Central memory CD8-positive, alpha-beta T cell (primary cell): ENCODE data around the gene REC8.

Experiments
- ATAC-seq: fragments of 150-1000 bp; cut with Tn5 transposase; replicated peaks from 2 replicates; pipeline ENCODE4 v1.10.0; 2022; ENCODE audit warnings: mild to moderate bottlenecking, moderate FRiP score, moderate number of reproducible peaks; ENCODE audit not compliant: poor library complexity, severe bottlenecking; ENCODE audit errors: extremely low read depth
- DNase-seq, 2 donors: peaks; one replicate each; pipeline ENCODE4 v3.0.0; 2021; ENCODE audit warnings: low spot score in 2 of 2
- H3K27ac Mint-ChIP-seq: one replicate; pipeline ENCODE4 v1.8.0; 2022; ENCODE audit warnings: low read depth, mild to moderate bottlenecking, moderate library complexity, mixed read lengths
- H3K27me3 Mint-ChIP-seq: one replicate; pipeline ENCODE4 v1.8.0; 2022; ENCODE audit warnings: mixed read lengths
- H3K36me3 Mint-ChIP-seq: one replicate; pipeline ENCODE4 v1.8.0; 2022; ENCODE audit warnings: mild to moderate bottlenecking, moderate library complexity, mixed read lengths; ENCODE audit not compliant: insufficient read depth
- H3K4me1 Mint-ChIP-seq: one replicate; pipeline ENCODE4 v1.8.0; 2022; ENCODE audit warnings: mixed read lengths
- H3K4me3 Mint-ChIP-seq: one replicate; pipeline ENCODE4 v1.8.0; 2022; ENCODE audit warnings: mild to moderate bottlenecking, moderate library complexity, mixed read lengths
- H3K9me3 Mint-ChIP-seq: one replicate; pipeline ENCODE4 v1.8.0; 2022; ENCODE audit warnings: mixed read lengths

Gene REC8

GRCh38 chr14:24132976-24133375 lies 38.9 kb upstream of the REC8 start:
- Mint-ChIP-seq H3K4me1 (peaks cover 38% of the 10 kb centered on the region), H3K9me3 (no peaks in the 10 kb centered on the region), H3K27me3 (no peaks in the 10 kb centered on the region), H3K36me3 (peaks cover 10% of the 10 kb centered on the region), H3K27ac (no peak overlapping the region), H3K4me3 (no peak overlapping the region)
- DNase-seq = no peak
- no peak for ATAC-seq

GRCh38 chr14:24133735-24134134 lies 38.1 kb upstream of the REC8 start:
- H3K36me3 Mint-ChIP-seq = peaks cover 13% of the 10 kb centered on the region
- H3K27me3 Mint-ChIP-seq = no peaks in the 10 kb centered on the region
- H3K4me1 Mint-ChIP-seq = peaks cover 41% of the 10 kb centered on the region
- no peak for ATAC-seq
- no peak overlapping the region for H3K4me3 Mint-ChIP-seq
- DNase-seq = no peak
- no peak overlapping the region for H3K27ac Mint-ChIP-seq
- H3K9me3 Mint-ChIP-seq = no peaks in the 10 kb centered on the region

GRCh38 chr14:24135584-24135833 lies 36.4 kb upstream of the REC8 start:
- peaks cover 12% of the 10 kb centered on the region for H3K36me3 Mint-ChIP-seq
- peak overlapping the region; percentile 89 for H3K27ac Mint-ChIP-seq
- no peaks in the 10 kb centered on the region for H3K27me3 Mint-ChIP-seq
- H3K4me3 Mint-ChIP-seq = peak overlapping the region; percentile 90
- peaks cover 51% of the 10 kb centered on the region for H3K4me1 Mint-ChIP-seq
- DNase-seq = no peak
- ATAC-seq = no peak
- H3K9me3 Mint-ChIP-seq = no peaks in the 10 kb centered on the region

- peak; percentile 93 for ATAC-seq
- H3K27ac Mint-ChIP-seq = peak within 1 kb of the TSS; percentile 89
Observed at GRCh38 chr14:24135834-24136683, 35.8 kb upstream of the REC8 start, which contains the start of gene PSME1. Gene PSME1 (plus strand): TSS chr14:24136194. CDS start chr14:24136263, 69 bp downstream.

GRCh38 chr14:24136684-24137528 lies 35.0 kb upstream of the REC8 start:
- DNase-seq = no peak
- Mint-ChIP-seq H3K9me3 (no peaks in the 10 kb centered on the region), H3K27ac (peak overlapping the region; percentile 79), H3K4me1 (peaks cover 48% of the 10 kb centered on the region), H3K27me3 (no peaks in the 10 kb centered on the region), H3K4me3 (peak overlapping the region; percentile 90), H3K36me3 (peaks cover 15% of the 10 kb centered on the region)
- ATAC-seq = no peak

More at GRCh38 chr14:24135834-24136683, 35.8 kb upstream of the REC8 start, which contains the start of gene PSME1:
- peaks cover 12% of the 10 kb centered on the region for H3K36me3 Mint-ChIP-seq
- peaks cover 51% of the 10 kb centered on the region for H3K4me1 Mint-ChIP-seq
- no peaks in the 10 kb centered on the region for H3K9me3 Mint-ChIP-seq
- DNase-seq = peak; percentile 92 to 93
- H3K27me3 Mint-ChIP-seq = no peaks in the 10 kb centered on the region
- H3K4me3 Mint-ChIP-seq = peak within 1 kb of the TSS; percentile 90

- peaks cover 17% of the 10 kb centered on the region for H3K36me3 Mint-ChIP-seq
- H3K4me1 Mint-ChIP-seq = peaks cover 42% of the 10 kb centered on the region
- H3K4me3 Mint-ChIP-seq = peak overlapping the region; percentile 90
- no peak for DNase-seq
- no peaks in the 10 kb centered on the region for H3K27me3 Mint-ChIP-seq
- no peak overlapping the region for H3K27ac Mint-ChIP-seq
- ATAC-seq = no peak
- no peaks in the 10 kb centered on the region for H3K9me3 Mint-ChIP-seq
Observed at GRCh38 chr14:24137529-24138395, 34.1 kb upstream of the REC8 start.

- no peak for ATAC-seq
- no peaks in the 10 kb centered on the region for H3K27me3 Mint-ChIP-seq
- peaks cover 17% of the 10 kb centered on the region for H3K36me3 Mint-ChIP-seq
- H3K27ac Mint-ChIP-seq = peak overlapping the region; percentile 24
- H3K9me3 Mint-ChIP-seq = no peaks in the 10 kb centered on the region
- peak overlapping the region; percentile 73 for H3K4me3 Mint-ChIP-seq
- no peak for DNase-seq
- H3K4me1 Mint-ChIP-seq = peaks cover 45% of the 10 kb centered on the region
Observed at GRCh38 chr14:24138396-24139271, 33.2 kb upstream of the REC8 start.

GRCh38 chr14:24139272-24139934 lies 32.5 kb upstream of the REC8 start:
- peaks cover 17% of the 10 kb centered on the region for H3K36me3 Mint-ChIP-seq
- no peaks in the 10 kb centered on the region for H3K27me3 Mint-ChIP-seq
- ATAC-seq (no peak), DNase-seq (no peak)
- H3K27ac Mint-ChIP-seq = peak overlapping the region; percentile 24
- H3K4me1 Mint-ChIP-seq = peaks cover 50% of the 10 kb centered on the region
- peak overlapping the region; percentile 73 for H3K4me3 Mint-ChIP-seq
- no peaks in the 10 kb centered on the region for H3K9me3 Mint-ChIP-seq

- Mint-ChIP-seq H3K27me3 (no peaks in the 10 kb centered on the region), H3K4me1 (peaks cover 59% of the 10 kb centered on the region), H3K36me3 (peaks cover 23% of the 10 kb centered on the region), H3K9me3 (no peaks in the 10 kb centered on the region), H3K27ac (peak within 1 kb of the TSS; percentile 88), H3K4me3 (peak within 1 kb of the TSS; percentile 73)
- DNase-seq (peak; percentile 97 to 99), ATAC-seq (peak; percentile 92)
Observed at GRCh38 chr14:24141097-24141880, 30.6 kb upstream of the REC8 start, which contains the start of gene EMC9. Gene EMC9 (minus strand): TSS chr14:24141591. CDS start chr14:24141304, 287 bp downstream.

GRCh38 chr14:24143511-24143910 lies 28.4 kb upstream of the REC8 start:
- H3K4me1 Mint-ChIP-seq = peaks cover 57% of the 10 kb centered on the region
- no peak for ATAC-seq
- no peaks in the 10 kb centered on the region for H3K27me3 Mint-ChIP-seq
- DNase-seq = no peak
- no peak overlapping the region for H3K27ac Mint-ChIP-seq
- H3K4me3 Mint-ChIP-seq = peak overlapping the region; percentile 4
- H3K36me3 Mint-ChIP-seq = peaks cover 22% of the 10 kb centered on the region
- no peaks in the 10 kb centered on the region for H3K9me3 Mint-ChIP-seq
